ENCODE measurements around the gene PRPSAP1.
A peak's percentile ranks its signal among the peaks of the same experiment; 100 is the strongest.
"Not testable (repeated sequence)": the region's sequence is repeated elsewhere in the genome, so short reads cannot be mapped to it uniquely, and the experiment has no call there.

PRPSAP1 gene

GRCh38 chr17:76382803-76383545, 29.3 kb upstream of the PRPSAP1 start:
- peak; percentile 66 for DNase-seq

GRCh38 chr17:76382351-76382802, 28.7 kb upstream of the PRPSAP1 start:
- no peak for DNase-seq

- no peak for DNase-seq
Observed at GRCh38 chr17:76381633-76382350, 28.1 kb upstream of the PRPSAP1 start.

- no peak for DNase-seq
Observed at GRCh38 chr17:76379646-76380376, 26.1 kb upstream of the PRPSAP1 start.

GRCh38 chr17:76379275-76379641, 25.5 kb upstream of the PRPSAP1 start:
- DNase-seq: no peak

- no peak for DNase-seq
Observed at GRCh38 chr17:76378548-76379274, 25.0 kb upstream of the PRPSAP1 start.

- no peak for DNase-seq
Observed at GRCh38 chr17:76376318-76377133, 22.8 kb upstream of the PRPSAP1 start.

- DNase-seq: no peak
Observed at GRCh38 chr17:76371656-76372628, 18.2 kb upstream of the PRPSAP1 start.

- DNase-seq: no peak
Observed at GRCh38 chr17:76370261-76370993, 16.7 kb upstream of the PRPSAP1 start.

GRCh38 chr17:76369804-76370203, 16.1 kb upstream of the PRPSAP1 start:
- DNase-seq: no peak

- DNase-seq: no peak
Observed at GRCh38 chr17:76369379-76369778, 15.7 kb upstream of the PRPSAP1 start.

GRCh38 chr17:76368545-76368944, 14.8 kb upstream of the PRPSAP1 start:
- no peak for DNase-seq

GRCh38 chr17:76367642-76368041, 13.9 kb upstream of the PRPSAP1 start:
- no peak for DNase-seq

GRCh38 chr17:76366247-76366646, 12.5 kb upstream of the PRPSAP1 start:
- DNase-seq: no peak

- no peak for DNase-seq
Observed at GRCh38 chr17:76365256-76365903, 11.7 kb upstream of the PRPSAP1 start.

- DNase-seq: no peak
Observed at GRCh38 chr17:76363107-76363842, 9.6 kb upstream of the PRPSAP1 start.

- DNase-seq: no peak
Observed at GRCh38 chr17:76360461-76360860, 6.7 kb upstream of the PRPSAP1 start.

- DNase-seq: not testable (repeated sequence)
Observed at GRCh38 chr17:76359776-76360175, 6.1 kb upstream of the PRPSAP1 start.

- no peak for DNase-seq
Observed at GRCh38 chr17:76359375-76359774, 5.7 kb upstream of the PRPSAP1 start.
